CD4-positive, alpha-beta T cell (primary cell): ENCODE data around the gene MAMDC4. TPM values are rescaled to one million over a fixed set of nuclear protein-coding genes. Genes with fewer than 3 reads are reported as not detected.
A peak's percentile ranks its signal among the peaks of the same experiment; 100 is the strongest.

Experiments used
- ATAC-seq: fragments of 200-7000 bp; cut with Tn5 transposase; one replicate; pipeline ENCODE4 v1.10.0; 2022; ENCODE audit warnings: mild to moderate bottlenecking; ENCODE audit not compliant: poor library complexity
- CTCF ChIA-PET: fragments of 350-600 bp; sonication (Branson Sonifier 250); formaldehyde crosslinking; loops from one replicate; lab custom pipeline; 2021; ENCODE audit warnings: antibody characterized with exemption, inconsistent platforms; lab: Charles Lee
- POLR2A ChIA-PET: fragments of 350-600 bp; sonication (Branson Sonifier 250); formaldehyde crosslinking; loops from one replicate; lab custom pipeline; 2021; ENCODE audit warnings: antibody characterized with exemption, inconsistent platforms; lab: Charles Lee
- DNase-seq, 14 experiments: peaks; one replicate each; pipeline ENCODE4 v3.0.0-alpha.2; 2013 to 2020; ENCODE audit warnings: mixed read lengths in 2 of 14
- H3K27ac ChIP-seq, 2 donors: one replicate each; pipeline versions ENCODE4 v1.5.1 to v1.7.0; 2013; ENCODE audit warnings: low read length in 2 of 2, low read depth in 1 of 2, mild to moderate bottlenecking in 1 of 2
- H3K27me3 ChIP-seq, 2 experiments: 1 replicate in 1 of 2; 2 replicates in 1 of 2; pipeline versions ENCODE4 v1.6.1 to v1.7.0; 2013; ENCODE audit warnings: low read length in 2 of 2, control low read depth in 1 of 2, mild to moderate bottlenecking in 1 of 2, moderate library complexity in 1 of 2; ENCODE audit not compliant: insufficient read depth in 2 of 2, control insufficient read depth in 1 of 2
- H3K36me3 ChIP-seq: one replicate; pipeline ENCODE4 v1.6.1; 2013; ENCODE audit warnings: low read length, control low read depth; ENCODE audit not compliant: insufficient read depth
- H3K4me1 ChIP-seq: one replicate; pipeline ENCODE4 v1.6.1; 2013; ENCODE audit warnings: low read length, control low read depth; ENCODE audit not compliant: insufficient read depth
- H3K4me3 ChIP-seq: one replicate; pipeline ENCODE4 v1.5.1; 2013; ENCODE audit warnings: mild to moderate bottlenecking, low read length, moderate library complexity
- H3K9me3 ChIP-seq, 2 experiments: 1 replicate in 1 of 2; 2 replicates in 1 of 2; pipeline versions ENCODE4 v1.6.1 to v1.7.0; 2013; ENCODE audit warnings: low read length in 2 of 2, mild to moderate bottlenecking in 2 of 2, control low read depth in 1 of 2, moderate library complexity in 1 of 2; ENCODE audit not compliant: control insufficient read depth in 1 of 2, insufficient read depth in 1 of 2
- H3K27ac Mint-ChIP-seq: one replicate; pipeline ENCODE4 v1.8.0; 2020; ENCODE audit warnings: mixed read lengths
- H3K27me3 Mint-ChIP-seq: one replicate; pipeline ENCODE4 v1.8.0; 2021; ENCODE audit warnings: mixed read lengths
- H3K36me3 Mint-ChIP-seq: one replicate; pipeline ENCODE4 v1.8.0; 2021; ENCODE audit warnings: low read depth, mixed read lengths
- H3K4me1 Mint-ChIP-seq: one replicate; pipeline ENCODE4 v1.8.0; 2021; ENCODE audit warnings: low read depth, mixed read lengths
- H3K4me3 Mint-ChIP-seq: one replicate; pipeline ENCODE4 v1.8.0; 2020; ENCODE audit warnings: mild to moderate bottlenecking, mixed read lengths
- H3K9me3 Mint-ChIP-seq: one replicate; pipeline ENCODE4 v1.8.0; 2020; ENCODE audit warnings: mixed read lengths
- CTCF ChIP-seq: fragments of 200-600 bp; IDR thresholded peaks from one replicate; pipeline ENCODE4 v1.8.0; 2022; ENCODE audit warnings: antibody characterized with exemption, mild to moderate bottlenecking
- intact Hi-C, 2 experiments: fragments of 100-400 bp; cut with DNase I in 1 of 2; cut with micrococcal nuclease in 1 of 2; formaldehyde crosslinking; loops; one replicate each; pipeline versions ENCODE4 v1.15.1 to v1.9.0; 2023 to 2025; cut with DNase I, micrococcal nuclease
- total RNA-seq, 174 experiments: library from RNA in 2 of 174; stranded (reverse) in 2 of 174; gene quantifications; one replicate each; pipeline ENCODE4 v1.2.3 and lab custom pipeline; 2021 to 2026

MAMDC4 gene
- total RNA-seq, 2 experiments from 2014 or later: 2.2 to 3.4 TPM

GRCh38 chr9:136896027-136896426, 43.9 kb downstream of the MAMDC4 start:
- POLR2A ChIA-PET: no interaction called here
- intact Hi-C loops: no loop called here
- DNase-seq (no peak), ATAC-seq (no peak)
- peaks cover 13% of the 10 kb centered on the region for H3K4me1 Mint-ChIP-seq
- Histone ChIP-seq H3K36me3 (peaks cover 42% of the 10 kb centered on the region), H3K4me1 (peaks cover 18% of the 10 kb centered on the region), H3K4me3 (no peak overlapping the region), H3K9me3 (no peaks in the 10 kb centered on the region), H3K27ac (no peak overlapping the region), H3K27me3 (no peaks in the 10 kb centered on the region)
- peaks cover 25% of the 10 kb centered on the region for H3K36me3 Mint-ChIP-seq
- CTCF ChIA-PET: no interaction called here
- H3K27me3 Mint-ChIP-seq: no peaks in the 10 kb centered on the region
- no peak overlapping the region for H3K4me3 Mint-ChIP-seq
- no peaks in the 10 kb centered on the region for H3K9me3 Mint-ChIP-seq
- TF ChIP-seq CTCF: no peak
- no peak overlapping the region for H3K27ac Mint-ChIP-seq

GRCh38 chr9:136898483-136899100, 46.4 kb downstream of the MAMDC4 start:
- H3K36me3 ChIP-seq: peaks cover 41% of the 10 kb centered on the region
- no peak for DNase-seq
- intact Hi-C loops: no loop called here
- POLR2A ChIA-PET: no interaction called here
- peaks cover 41% of the 10 kb centered on the region for H3K4me1 ChIP-seq
- no peak overlapping the region for H3K4me3 ChIP-seq
- no peaks in the 10 kb centered on the region for H3K9me3 Mint-ChIP-seq
- H3K27ac Mint-ChIP-seq: no peak overlapping the region
- no peak for ATAC-seq
- H3K27me3 Mint-ChIP-seq: no peaks in the 10 kb centered on the region
- H3K4me3 Mint-ChIP-seq: no peak overlapping the region
- no peaks in the 10 kb centered on the region for H3K9me3 ChIP-seq
- H3K27ac ChIP-seq: no peak overlapping the region
- CTCF ChIA-PET: interaction anchor here (0.7 to 1.5 kb wide), 3 partner anchors 12 to 131 kb away, joined by 3 to 4 read pairs (median 3); partner anchors contain the start of genes AJM1 and TRAF2
- H3K4me1 Mint-ChIP-seq: peaks cover 39% of the 10 kb centered on the region
- peaks cover 37% of the 10 kb centered on the region for H3K36me3 Mint-ChIP-seq
- no peak for TF ChIP-seq CTCF
- no peaks in the 10 kb centered on the region for H3K27me3 ChIP-seq

DNA sequence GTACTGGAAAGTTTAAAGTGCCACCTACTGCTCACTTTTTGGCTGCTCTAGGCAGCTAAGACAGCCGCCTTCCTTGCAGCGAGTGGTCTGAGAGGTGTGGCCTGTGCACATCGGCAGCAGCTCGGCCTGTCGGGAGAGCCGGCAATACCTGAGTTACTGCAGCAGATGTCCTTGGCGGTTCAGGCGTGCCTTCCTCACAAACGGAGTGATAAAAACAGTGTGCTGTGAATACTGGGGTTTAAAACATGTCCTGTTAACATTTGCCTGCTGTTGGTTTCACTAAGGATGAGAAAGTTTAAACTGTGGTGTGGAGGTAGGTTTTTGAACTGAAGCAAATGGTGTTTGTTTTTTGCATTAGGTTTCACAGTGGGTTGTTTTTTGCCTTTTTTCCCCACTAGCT, 47.0 kb downstream of the MAMDC4 start:
- peak overlapping the region; percentile 44 for H3K27ac Mint-ChIP-seq
- H3K27ac ChIP-seq: no peak overlapping the region
- H3K4me3 Mint-ChIP-seq: no peak overlapping the region

More for the DNA sequence above, 47.0 kb downstream of the MAMDC4 start:
- TF ChIP-seq CTCF: no peak
- intact Hi-C loops: no loop called here
- Mint-ChIP-seq H3K36me3 (peaks cover 37% of the 10 kb centered on the region), H3K9me3 (no peaks in the 10 kb centered on the region), H3K4me1 (peaks cover 39% of the 10 kb centered on the region), H3K27me3 (no peaks in the 10 kb centered on the region)
- ATAC-seq (no peak), DNase-seq (no peak)
- Histone ChIP-seq H3K36me3 (peaks cover 41% of the 10 kb centered on the region), H3K27me3 (no peaks in the 10 kb centered on the region), H3K4me3 (no peak overlapping the region), H3K9me3 (no peaks in the 10 kb centered on the region), H3K4me1 (peaks cover 47% of the 10 kb centered on the region)
- ChIA-PET CTCF (interaction anchor here (0.8 kb wide), 1 partner anchor 57 kb away, joined by 3 read pairs; the partner anchor contains the start of gene AJM1), POLR2A (no interaction called here)
